HL-60 (cell line): ENCODE measurements around the gene CLIP4.

Source experiments
- GABPA ChIP-seq: IDR thresholded peaks from 2 replicates; pipeline ENCODE4 v1.6.1; 2012; ENCODE audit warnings: low read depth
- TF ChIP-seq, protein P1 (sequence below): IDR thresholded peaks from one replicate; pipeline ENCODE4 v1.5.1; 2011; ENCODE audit warnings: low read length, control low read depth, inconsistent platforms; ENCODE audit not compliant: insufficient read depth

DNA sequence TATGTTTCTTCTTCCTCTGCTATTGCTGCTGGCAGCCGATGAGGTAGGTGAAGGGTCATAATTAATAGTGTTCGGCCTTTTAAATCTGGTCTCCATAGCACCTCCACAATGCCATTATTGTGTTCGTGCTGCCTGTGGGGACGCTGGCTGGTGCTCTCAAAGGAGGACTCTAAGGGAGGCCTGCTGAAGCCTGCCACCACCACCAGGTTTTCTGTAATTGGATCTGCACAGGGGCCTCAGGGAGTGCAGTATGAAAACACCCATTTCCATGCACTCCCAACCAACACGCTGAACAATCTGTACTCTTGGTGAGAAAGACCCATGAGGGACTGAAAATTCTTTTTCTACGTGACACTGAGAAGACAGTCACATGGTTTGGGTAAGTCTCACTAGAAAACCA is 17.6 kb upstream of the CLIP4 start:
- TF ChIP-seq, protein P1, sequence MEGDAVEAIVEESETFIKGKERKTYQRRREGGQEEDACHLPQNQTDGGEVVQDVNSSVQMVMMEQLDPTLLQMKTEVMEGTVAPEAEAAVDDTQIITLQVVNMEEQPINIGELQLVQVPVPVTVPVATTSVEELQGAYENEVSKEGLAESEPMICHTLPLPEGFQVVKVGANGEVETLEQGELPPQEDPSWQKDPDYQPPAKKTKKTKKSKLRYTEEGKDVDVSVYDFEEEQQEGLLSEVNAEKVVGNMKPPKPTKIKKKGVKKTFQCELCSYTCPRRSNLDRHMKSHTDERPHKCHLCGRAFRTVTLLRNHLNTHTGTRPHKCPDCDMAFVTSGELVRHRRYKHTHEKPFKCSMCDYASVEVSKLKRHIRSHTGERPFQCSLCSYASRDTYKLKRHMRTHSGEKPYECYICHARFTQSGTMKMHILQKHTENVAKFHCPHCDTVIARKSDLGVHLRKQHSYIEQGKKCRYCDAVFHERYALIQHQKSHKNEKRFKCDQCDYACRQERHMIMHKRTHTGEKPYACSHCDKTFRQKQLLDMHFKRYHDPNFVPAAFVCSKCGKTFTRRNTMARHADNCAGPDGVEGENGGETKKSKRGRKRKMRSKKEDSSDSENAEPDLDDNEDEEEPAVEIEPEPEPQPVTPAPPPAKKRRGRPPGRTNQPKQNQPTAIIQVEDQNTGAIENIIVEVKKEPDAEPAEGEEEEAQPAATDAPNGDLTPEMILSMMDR: no peak
- TF ChIP-seq GABPA: no peak
